Measurements from ENCODE around the gene IL9R. TPM values are rescaled to one million over a fixed set of nuclear protein-coding genes. Genes with fewer than 3 reads are reported as not detected.
A peak's percentile ranks its signal among the peaks of the same experiment; 100 is the strongest.
"Not testable (repeated sequence)": the region's sequence is repeated elsewhere in the genome, so short reads cannot be mapped to it uniquely, and the experiment has no call there.

Gene IL9R
- total RNA-seq, 2 donors from 2014 or later, result 4.1 to 4.3 TPM

GRCh38 chrX:156029707-156030442 lies 32.4 kb downstream of the IL9R start:
- not testable (repeated sequence) for H3K9me3 Mint-ChIP-seq; H3K27ac Mint-ChIP-seq; H3K4me3 Mint-ChIP-seq; H3K4me1 Mint-ChIP-seq; H3K36me3 Mint-ChIP-seq (ENCODE audit: low read depth); H3K27me3 Mint-ChIP-seq
- peak; percentile 31 for ATAC-seq (replicated peaks)

DNA sequence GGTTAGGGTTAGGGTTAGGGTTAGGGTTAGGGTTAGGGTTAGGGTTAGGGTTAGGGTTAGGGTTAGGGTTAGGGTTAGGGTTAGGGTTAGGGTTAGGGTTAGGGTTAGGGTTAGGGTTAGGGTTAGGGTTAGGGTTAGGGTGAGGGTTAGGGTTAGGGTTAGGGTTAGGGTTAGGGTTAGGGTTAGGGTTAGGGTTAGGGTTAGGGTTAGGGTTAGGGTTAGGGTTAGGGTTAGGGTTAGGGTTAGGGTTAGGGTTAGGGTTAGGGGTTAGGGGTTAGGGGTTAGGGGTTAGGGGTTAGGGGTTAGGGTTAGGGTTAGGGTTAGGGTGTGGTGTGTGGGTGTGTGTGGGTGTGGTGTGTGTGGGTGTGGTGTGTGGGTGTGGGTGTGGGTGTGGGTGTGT lies 33.0 kb downstream of the IL9R start:
- not testable (repeated sequence) for H3K27me3 Mint-ChIP-seq; H3K4me1 Mint-ChIP-seq; H3K9me3 Mint-ChIP-seq; H3K27ac Mint-ChIP-seq; ATAC-seq (replicated peaks); H3K36me3 Mint-ChIP-seq (ENCODE audit: low read depth); H3K4me3 Mint-ChIP-seq

Other genes with a start within 250 kb of the IL9R start
- 10 to 100 TPM; 28.7 to 30.3 TPM for gene VAMP7, start 116.4 kb upstream of the IL9R start, total RNA-seq